Measurements from ENCODE around the gene PLCB1.

DNA sequence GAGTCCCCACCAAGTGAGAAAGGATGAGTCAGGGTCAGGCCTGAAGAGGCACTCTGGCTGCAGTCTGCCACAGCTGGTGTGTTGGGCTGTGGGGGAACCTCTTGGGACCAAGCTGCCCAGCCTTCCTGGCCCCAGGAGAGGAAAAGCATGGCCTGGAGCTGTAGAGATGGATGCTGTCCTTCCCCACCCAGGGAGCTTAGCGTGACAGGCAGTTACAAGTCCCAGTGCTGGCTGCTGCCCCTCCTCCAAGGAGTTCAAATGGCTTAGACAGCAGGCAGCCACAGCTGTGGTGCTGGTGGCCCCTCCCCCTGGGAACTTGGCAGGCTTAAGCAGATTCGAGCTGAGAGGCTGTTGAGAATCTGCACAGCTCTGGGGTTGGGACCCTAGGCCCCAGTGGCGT, 253.2 kb downstream of the PLCB1 start:
- TF ChIP-seq, protein P1, sequence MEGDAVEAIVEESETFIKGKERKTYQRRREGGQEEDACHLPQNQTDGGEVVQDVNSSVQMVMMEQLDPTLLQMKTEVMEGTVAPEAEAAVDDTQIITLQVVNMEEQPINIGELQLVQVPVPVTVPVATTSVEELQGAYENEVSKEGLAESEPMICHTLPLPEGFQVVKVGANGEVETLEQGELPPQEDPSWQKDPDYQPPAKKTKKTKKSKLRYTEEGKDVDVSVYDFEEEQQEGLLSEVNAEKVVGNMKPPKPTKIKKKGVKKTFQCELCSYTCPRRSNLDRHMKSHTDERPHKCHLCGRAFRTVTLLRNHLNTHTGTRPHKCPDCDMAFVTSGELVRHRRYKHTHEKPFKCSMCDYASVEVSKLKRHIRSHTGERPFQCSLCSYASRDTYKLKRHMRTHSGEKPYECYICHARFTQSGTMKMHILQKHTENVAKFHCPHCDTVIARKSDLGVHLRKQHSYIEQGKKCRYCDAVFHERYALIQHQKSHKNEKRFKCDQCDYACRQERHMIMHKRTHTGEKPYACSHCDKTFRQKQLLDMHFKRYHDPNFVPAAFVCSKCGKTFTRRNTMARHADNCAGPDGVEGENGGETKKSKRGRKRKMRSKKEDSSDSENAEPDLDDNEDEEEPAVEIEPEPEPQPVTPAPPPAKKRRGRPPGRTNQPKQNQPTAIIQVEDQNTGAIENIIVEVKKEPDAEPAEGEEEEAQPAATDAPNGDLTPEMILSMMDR (optimal IDR thresholded peaks at IDR 0.05 in 1 of 3, IDR thresholded peaks at IDR 0.05 in 1 of 3, conservative IDR thresholded peaks at IDR 0.05 in 1 of 3; ENCODE audit: extremely low read depth in 1 of 3, insufficient read depth in 2 of 3, low read length in 3 of 3) = no peak
- no peak for TF ChIP-seq EZH2 (IDR thresholded peaks at IDR 0.05; ENCODE audit: low read length)

Measured in keratinocyte (primary cell).